SU-DHL-6 (cell line): ENCODE results near the gene RBFOX1.

Experiments used
- EZH2phosphoT487 ChIP-seq: fragments of 200-600 bp; sonication (generic), shearing (Covaris generic); conservative IDR thresholded peaks from 2 replicates; pipeline ENCODE4 v1.6.1; 2018; ENCODE audit warnings: mild to moderate bottlenecking, antibody characterized with exemption, low read length, moderate library complexity, mixed read lengths
- TF ChIP-seq, protein P1 (sequence below): fragments of 200-600 bp; sonication (generic); IDR thresholded peaks from one replicate; pipeline ENCODE4 v1.5.1; 2017; ENCODE audit warnings: antibody characterized with exemption, mild to moderate bottlenecking, low read length, moderate library complexity; ENCODE audit not compliant: insufficient read depth, poor library complexity, severe bottlenecking

DNA sequence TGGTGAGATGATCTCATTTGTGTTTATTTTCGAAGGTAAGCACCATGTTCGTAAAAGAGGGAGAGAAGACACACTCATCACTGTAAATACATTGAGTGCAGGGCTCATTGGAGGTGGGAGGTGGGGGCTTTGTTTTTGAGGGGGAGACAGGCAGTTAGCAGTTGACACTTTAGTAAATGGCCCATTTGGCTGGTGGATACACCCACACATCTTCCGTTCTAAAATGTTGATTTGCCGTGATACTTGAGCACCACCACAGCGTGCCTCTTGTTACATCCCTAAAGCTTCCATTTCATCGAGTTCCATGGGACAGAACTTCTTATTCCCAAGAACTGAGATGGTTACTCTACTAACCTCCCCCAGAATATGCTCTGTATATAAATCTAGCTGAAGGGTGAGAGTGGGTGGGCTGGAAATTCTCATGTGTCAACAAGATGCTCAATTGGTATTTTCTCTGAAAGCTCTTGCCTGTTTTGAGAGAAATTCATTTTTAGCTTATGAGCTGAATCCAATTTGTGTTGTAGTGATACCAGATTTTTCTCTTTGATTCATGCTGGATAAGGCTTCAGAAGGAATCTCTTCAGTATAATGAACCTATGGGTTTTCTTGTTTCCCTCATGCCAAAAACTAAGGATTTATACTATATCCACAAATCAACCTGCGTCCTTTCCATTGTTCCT, 314.3 kb downstream of the RBFOX1 start:
- TF ChIP-seq, protein P1, sequence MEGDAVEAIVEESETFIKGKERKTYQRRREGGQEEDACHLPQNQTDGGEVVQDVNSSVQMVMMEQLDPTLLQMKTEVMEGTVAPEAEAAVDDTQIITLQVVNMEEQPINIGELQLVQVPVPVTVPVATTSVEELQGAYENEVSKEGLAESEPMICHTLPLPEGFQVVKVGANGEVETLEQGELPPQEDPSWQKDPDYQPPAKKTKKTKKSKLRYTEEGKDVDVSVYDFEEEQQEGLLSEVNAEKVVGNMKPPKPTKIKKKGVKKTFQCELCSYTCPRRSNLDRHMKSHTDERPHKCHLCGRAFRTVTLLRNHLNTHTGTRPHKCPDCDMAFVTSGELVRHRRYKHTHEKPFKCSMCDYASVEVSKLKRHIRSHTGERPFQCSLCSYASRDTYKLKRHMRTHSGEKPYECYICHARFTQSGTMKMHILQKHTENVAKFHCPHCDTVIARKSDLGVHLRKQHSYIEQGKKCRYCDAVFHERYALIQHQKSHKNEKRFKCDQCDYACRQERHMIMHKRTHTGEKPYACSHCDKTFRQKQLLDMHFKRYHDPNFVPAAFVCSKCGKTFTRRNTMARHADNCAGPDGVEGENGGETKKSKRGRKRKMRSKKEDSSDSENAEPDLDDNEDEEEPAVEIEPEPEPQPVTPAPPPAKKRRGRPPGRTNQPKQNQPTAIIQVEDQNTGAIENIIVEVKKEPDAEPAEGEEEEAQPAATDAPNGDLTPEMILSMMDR: no peak
- TF ChIP-seq EZH2phosphoT487: no peak
